Neural cell (in vitro differentiated cells): Measurements from ENCODE around the gene PSMC3. TPM values are rescaled to one million over a fixed set of nuclear protein-coding genes. Genes with fewer than 3 reads are reported as not detected.

Experiments used
- H2AFZ ChIP-seq: fragments of 200-600, 300-800 bp; sonication (generic), shearing (Covaris generic); 2 replicates; pipeline ENCODE4 v1.6.0; 2014; ENCODE audit warnings: low read depth, mild to moderate bottlenecking, antibody characterized with exemption, low read length, moderate library complexity
- H3F3A ChIP-seq: fragments of 200-600 bp; shearing (Covaris generic); 2 replicates; pipeline ENCODE4 v1.6.1; 2016; ENCODE audit warnings: mild to moderate bottlenecking, moderate library complexity, mixed read lengths, antibody characterized with exemption, low read length; ENCODE audit not compliant: insufficient read depth, poor library complexity, severe bottlenecking
- H3K27ac ChIP-seq: fragments of 200-600, 300-800 bp; sonication (generic), shearing (Covaris generic); 2 replicates; pipeline ENCODE4 v1.5.1; 2014; ENCODE audit warnings: mild to moderate bottlenecking, low read length, moderate library complexity
- H3K27me3 ChIP-seq: fragments of 300-800, 200-600 bp; sonication (generic), shearing (Covaris generic); 2 replicates; pipeline ENCODE4 v1.6.0; 2014; ENCODE audit warnings: mild to moderate bottlenecking, low read depth, low read length, moderate library complexity; ENCODE audit not compliant: insufficient read depth
- H3K36me3 ChIP-seq: fragments of 300-800, 200-600 bp; sonication (generic), shearing (Covaris generic); 2 replicates; pipeline ENCODE4 v1.5.1; 2014; ENCODE audit warnings: mild to moderate bottlenecking, antibody characterized with exemption, low read length, moderate library complexity; ENCODE audit not compliant: insufficient read depth
- H3K4me2 ChIP-seq: fragments of 300-800, 200-600 bp; sonication (generic), shearing (Covaris generic); 2 replicates; pipeline ENCODE4 v1.6.0; 2014; ENCODE audit warnings: mild to moderate bottlenecking, low read length
- H3K4me3 ChIP-seq: fragments of 300-800, 200-600 bp; sonication (generic), shearing (Covaris generic); 2 replicates; pipeline ENCODE4 v1.5.1; 2014; ENCODE audit warnings: mild to moderate bottlenecking, low read length, moderate library complexity
- H3K79me2 ChIP-seq: fragments of 200-600 bp; shearing (Covaris generic); replicated peaks from 2 replicates; pipeline ENCODE4 v1.6.0; 2014; ENCODE audit warnings: mild to moderate bottlenecking, low read length, moderate library complexity; ENCODE audit not compliant: insufficient read depth
- H3K9ac ChIP-seq: fragments of 300-800, 200-600 bp; sonication (generic), shearing (Covaris generic); 2 replicates; pipeline ENCODE4 v1.6.1; 2016; ENCODE audit warnings: mild to moderate bottlenecking, low read length, mixed read lengths
- H3K9me2 ChIP-seq: fragments of 200-600 bp; shearing (Covaris generic); 2 replicates; pipeline ENCODE4 v1.6.1; 2016; ENCODE audit warnings: mild to moderate bottlenecking, low read length, mixed read lengths; ENCODE audit not compliant: insufficient read depth
- H3K9me3 ChIP-seq: fragments of 200-600, 300-800 bp; sonication (generic), shearing (Covaris generic); 2 replicates; pipeline ENCODE4 v1.6.1; 2016; ENCODE audit warnings: mild to moderate bottlenecking, mixed run types, low read length, moderate library complexity, mixed read lengths
- H4K20me1 ChIP-seq: fragments of 200-600 bp; shearing (Covaris generic); 2 replicates; pipeline ENCODE4 v1.6.1; 2016; ENCODE audit warnings: mild to moderate bottlenecking, mixed run types; ENCODE audit not compliant: insufficient read depth
- EP300 ChIP-seq: fragments of 450-650 bp; conservative IDR thresholded peaks from 2 replicates; pipeline ENCODE4 v1.6.1; 2014; ENCODE audit warnings: antibody characterized with exemption, mild to moderate bottlenecking, moderate library complexity; ENCODE audit not compliant: poor library complexity, severe bottlenecking
- EZH2 ChIP-seq: fragments of 200-600, 300-800 bp; shearing (Covaris generic), sonication (generic); IDR thresholded peaks from 2 replicates; pipeline ENCODE4 v1.6.1; 2014; ENCODE audit warnings: antibody characterized with exemption, low read length, borderline replicate concordance, mild to moderate bottlenecking; ENCODE audit not compliant: insufficient read depth, poor library complexity, severe bottlenecking
- MXI1 ChIP-seq: fragments of 450-650 bp; conservative IDR thresholded peaks from 2 replicates; pipeline ENCODE4 v1.6.1; 2014; ENCODE audit warnings: antibody characterized with exemption, mild to moderate bottlenecking; ENCODE audit not compliant: poor library complexity, severe bottlenecking
- POLR2AphosphoS5 ChIP-seq: IDR thresholded peaks from 2 replicates; pipeline ENCODE4 v1.6.1; 2012
- RAD21 ChIP-seq: fragments of 450-650 bp; conservative IDR thresholded peaks from 2 replicates; pipeline ENCODE4 v1.6.1; 2014; ENCODE audit warnings: antibody characterized with exemption, mild to moderate bottlenecking, moderate library complexity
- REST ChIP-seq: IDR thresholded peaks from 2 replicates; pipeline ENCODE4 v1.6.1; 2012; ENCODE audit warnings: borderline replicate concordance
- SMC3 ChIP-seq: fragments of 450-650 bp; conservative IDR thresholded peaks from 2 replicates; pipeline ENCODE4 v1.6.1; 2014; ENCODE audit warnings: antibody characterized with exemption, mild to moderate bottlenecking, moderate library complexity; ENCODE audit not compliant: poor library complexity
- TAF1 ChIP-seq: IDR thresholded peaks from 2 replicates; pipeline ENCODE4 v1.6.1; 2012; ENCODE audit warnings: low read depth
- polyA plus RNA-seq: library from polyadenylated mRNA; depleted of rRNA; stranded (reverse); fragments of >200 nt; gene quantifications from 2 replicates; pipeline ENCODE4 v1.2.3, GENCODE V29; 2014
- TF ChIP-seq, protein P1 (sequence below): fragments of 450-650 bp; IDR thresholded peaks from 2 replicates; pipeline ENCODE4 v1.5.1; 2014; ENCODE audit warnings: antibody characterized with exemption, mild to moderate bottlenecking, moderate library complexity; ENCODE audit not compliant: poor library complexity, severe bottlenecking

Gene PSMC3
- polyA plus RNA-seq, 1 donor from 2014 or later, result 157 TPM

- no peaks in the 10 kb centered on the region for H3K36me3 ChIP-seq
- no peaks in the 10 kb centered on the region for H3K27me3 ChIP-seq
- H2AFZ ChIP-seq, result no peak overlapping the region
- no peak overlapping the region for H3K9ac ChIP-seq
- no peaks in the 10 kb centered on the region for H3F3A ChIP-seq
- TF ChIP-seq TAF1 (no peak), MXI1 (no peak), EZH2 (no peak), REST (no peak), SMC3 (no peak), EP300 (no peak), POLR2AphosphoS5 (no peak), RAD21 (no peak)
- TF ChIP-seq, protein P1, sequence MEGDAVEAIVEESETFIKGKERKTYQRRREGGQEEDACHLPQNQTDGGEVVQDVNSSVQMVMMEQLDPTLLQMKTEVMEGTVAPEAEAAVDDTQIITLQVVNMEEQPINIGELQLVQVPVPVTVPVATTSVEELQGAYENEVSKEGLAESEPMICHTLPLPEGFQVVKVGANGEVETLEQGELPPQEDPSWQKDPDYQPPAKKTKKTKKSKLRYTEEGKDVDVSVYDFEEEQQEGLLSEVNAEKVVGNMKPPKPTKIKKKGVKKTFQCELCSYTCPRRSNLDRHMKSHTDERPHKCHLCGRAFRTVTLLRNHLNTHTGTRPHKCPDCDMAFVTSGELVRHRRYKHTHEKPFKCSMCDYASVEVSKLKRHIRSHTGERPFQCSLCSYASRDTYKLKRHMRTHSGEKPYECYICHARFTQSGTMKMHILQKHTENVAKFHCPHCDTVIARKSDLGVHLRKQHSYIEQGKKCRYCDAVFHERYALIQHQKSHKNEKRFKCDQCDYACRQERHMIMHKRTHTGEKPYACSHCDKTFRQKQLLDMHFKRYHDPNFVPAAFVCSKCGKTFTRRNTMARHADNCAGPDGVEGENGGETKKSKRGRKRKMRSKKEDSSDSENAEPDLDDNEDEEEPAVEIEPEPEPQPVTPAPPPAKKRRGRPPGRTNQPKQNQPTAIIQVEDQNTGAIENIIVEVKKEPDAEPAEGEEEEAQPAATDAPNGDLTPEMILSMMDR, result no peak
- H3K4me2 ChIP-seq, result no peak overlapping the region
- H3K9me2 ChIP-seq, result no peaks in the 10 kb centered on the region
- no peaks in the 10 kb centered on the region for H4K20me1 ChIP-seq
- H3K79me2 ChIP-seq, result no peaks in the 10 kb centered on the region
- H3K27ac ChIP-seq, result no peak overlapping the region
- no peaks in the 10 kb centered on the region for H3K9me3 ChIP-seq
- no peak overlapping the region for H3K4me3 ChIP-seq
These were observed 41.7 kb downstream of the PSMC3 start for GRCh38 chr11:47384498-47384897.

- Histone ChIP-seq H3K27me3 (no peaks in the 10 kb centered on the region), H3K36me3 (no peaks in the 10 kb centered on the region), H4K20me1 (no peaks in the 10 kb centered on the region), H2AFZ (no peak overlapping the region), H3F3A (no peaks in the 10 kb centered on the region), H3K27ac (no peak overlapping the region), H3K4me3 (no peak overlapping the region), H3K9me3 (no peaks in the 10 kb centered on the region), H3K4me2 (no peak overlapping the region), H3K9me2 (no peaks in the 10 kb centered on the region), H3K9ac (no peak overlapping the region), H3K79me2 (no peaks in the 10 kb centered on the region)
- no peak for TF ChIP-seq SMC3
- TF ChIP-seq, protein P1, result no peak
- no peak for TF ChIP-seq REST
- TF ChIP-seq EZH2, result no peak
- no peak for TF ChIP-seq MXI1
- no peak for TF ChIP-seq TAF1
- no peak for TF ChIP-seq EP300
- TF ChIP-seq POLR2AphosphoS5, result no peak
- TF ChIP-seq RAD21, result no peak
These were observed 43.2 kb downstream of the PSMC3 start for GRCh38 chr11:47383071-47383470.
